MCF 10A (cell line): ENCODE data around the gene STRN4. TPM values are rescaled to one million over a fixed set of nuclear protein-coding genes. Genes with fewer than 3 reads are reported as not detected.
A peak's percentile ranks its signal among the peaks of the same experiment; 100 is the strongest.

Experiments
- BruUV-seq: library from RNA; stranded (reverse); fragments of 400-500 nt; replicated peaks from 2 replicates; lab custom pipeline; 2021; lab: Mats Ljungman, UMichigan
- CTCF ChIA-PET: fragments of 300-600 bp; sonication (Branson Sonifier 250); formaldehyde crosslinking; extraction: SDS; loops from one replicate; lab custom pipeline; 2021; ENCODE audit warnings: antibody characterized with exemption, inconsistent platforms; lab: Yijun Ruan, JAX
- POLR2A ChIA-PET: fragments of 300-600, 350-650 bp; sonication (Branson Sonifier 250); formaldehyde crosslinking; extraction: SDS; loops from one replicate; lab custom pipeline; 2020; ENCODE audit warnings: antibody characterized with exemption, inconsistent platforms; lab: Yijun Ruan, JAX
- DNase-seq: peaks from one replicate; pipeline ENCODE4 v3.0.0-alpha.2; 2018; ENCODE audit not compliant: unreplicated experiment
- H3K27ac Mint-ChIP-seq: one replicate; pipeline ENCODE4 v1.8.0; 2022; ENCODE audit warnings: mild to moderate bottlenecking, low read depth, mixed read lengths; ENCODE audit not compliant: unreplicated experiment
- H3K27me3 Mint-ChIP-seq: one replicate; pipeline ENCODE4 v1.8.0; 2022; ENCODE audit warnings: mixed read lengths; ENCODE audit not compliant: insufficient read depth, unreplicated experiment
- H3K36me3 Mint-ChIP-seq: one replicate; pipeline ENCODE4 v1.8.0; 2022; ENCODE audit warnings: mild to moderate bottlenecking, moderate library complexity, mixed read lengths; ENCODE audit not compliant: insufficient read depth, unreplicated experiment
- H3K4me1 Mint-ChIP-seq: one replicate; pipeline ENCODE4 v1.8.0; 2022; ENCODE audit warnings: mixed read lengths; ENCODE audit not compliant: insufficient read depth, unreplicated experiment
- H3K4me3 Mint-ChIP-seq: one replicate; pipeline ENCODE4 v1.8.0; 2022; ENCODE audit warnings: mild to moderate bottlenecking, moderate library complexity, mixed read lengths; ENCODE audit not compliant: unreplicated experiment
- H3K9me3 Mint-ChIP-seq: one replicate; pipeline ENCODE4 v1.8.0; 2022; ENCODE audit warnings: mixed read lengths; ENCODE audit not compliant: unreplicated experiment
- intact Hi-C: fragments of 100-400 bp; cut with micrococcal nuclease; formaldehyde crosslinking; loops from 2 replicates; pipeline ENCODE4 v1.14.1; 2022
- total RNA-seq: library from RNA; stranded (reverse); gene quantifications from 2 replicates; pipeline ENCODE4 v1.2.3, GENCODE V29; 2022
- TF ChIP-seq, protein P1 (sequence below): fragments of 200-600 bp; IDR thresholded peaks from one replicate; pipeline ENCODE4 v1.8.0; 2022; ENCODE audit warnings: antibody characterized with exemption, mild to moderate bottlenecking; ENCODE audit not compliant: unreplicated experiment

STRN4 gene
- total RNA-seq, 1 experiment from 2014 or later, result 92.3 TPM

- intact Hi-C loops, result no loop called here
Measured at GRCh38 chr19:46715975-46716671, 30.1 kb downstream of the STRN4 start.

DNA sequence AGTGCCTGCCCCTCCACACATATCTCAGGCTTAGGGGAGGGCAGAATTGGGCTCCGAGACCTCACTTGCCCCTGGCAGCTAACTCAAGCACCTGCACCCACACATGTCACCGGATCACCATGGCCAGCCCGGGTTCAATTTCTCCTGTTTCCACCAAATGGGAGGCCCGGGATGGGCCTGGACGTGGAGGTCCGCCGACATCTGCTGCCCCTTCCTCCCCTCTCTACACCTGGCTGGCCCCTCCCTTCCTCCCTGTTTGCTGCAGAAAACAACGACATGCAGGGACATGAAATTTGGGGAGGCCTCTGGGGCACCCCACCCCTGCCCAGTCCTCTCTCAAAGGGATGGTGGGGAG is 30.7 kb downstream of the STRN4 start:
- Mint-ChIP-seq H3K36me3 (peaks cover 19% of the 10 kb centered on the region), H3K9me3 (no peaks in the 10 kb centered on the region), H3K27ac (peak overlapping the region; percentile 99), H3K27me3 (no peaks in the 10 kb centered on the region), H3K4me1 (no peaks in the 10 kb centered on the region), H3K4me3 (peak overlapping the region; percentile 97)
- BruUV-seq, result no TSS peak
- ChIA-PET CTCF (interaction anchor here (1.2 to 4.1 kb wide), 5 partner anchors 11 to 125 kb away, joined by 3 to 25 read pairs (median 8); partner anchors contain the start of gene DACT3), POLR2A (interaction anchor here (0.7 to 5.0 kb wide), 11 partner anchors 8 to 264 kb away, joined by 3 to 40 read pairs (median 4); partner anchors contain the start of genes CALM3 and FKRP)
- TF ChIP-seq, protein P1, sequence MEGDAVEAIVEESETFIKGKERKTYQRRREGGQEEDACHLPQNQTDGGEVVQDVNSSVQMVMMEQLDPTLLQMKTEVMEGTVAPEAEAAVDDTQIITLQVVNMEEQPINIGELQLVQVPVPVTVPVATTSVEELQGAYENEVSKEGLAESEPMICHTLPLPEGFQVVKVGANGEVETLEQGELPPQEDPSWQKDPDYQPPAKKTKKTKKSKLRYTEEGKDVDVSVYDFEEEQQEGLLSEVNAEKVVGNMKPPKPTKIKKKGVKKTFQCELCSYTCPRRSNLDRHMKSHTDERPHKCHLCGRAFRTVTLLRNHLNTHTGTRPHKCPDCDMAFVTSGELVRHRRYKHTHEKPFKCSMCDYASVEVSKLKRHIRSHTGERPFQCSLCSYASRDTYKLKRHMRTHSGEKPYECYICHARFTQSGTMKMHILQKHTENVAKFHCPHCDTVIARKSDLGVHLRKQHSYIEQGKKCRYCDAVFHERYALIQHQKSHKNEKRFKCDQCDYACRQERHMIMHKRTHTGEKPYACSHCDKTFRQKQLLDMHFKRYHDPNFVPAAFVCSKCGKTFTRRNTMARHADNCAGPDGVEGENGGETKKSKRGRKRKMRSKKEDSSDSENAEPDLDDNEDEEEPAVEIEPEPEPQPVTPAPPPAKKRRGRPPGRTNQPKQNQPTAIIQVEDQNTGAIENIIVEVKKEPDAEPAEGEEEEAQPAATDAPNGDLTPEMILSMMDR, result no peak
- intact Hi-C loops, result no loop called here
- no peak for DNase-seq

More at GRCh38 chr19:46715975-46716671, 30.1 kb downstream of the STRN4 start:
- DNase-seq, result peak; percentile 30
- Mint-ChIP-seq H3K4me3 (peak overlapping the region; percentile 97), H3K36me3 (peaks cover 19% of the 10 kb centered on the region), H3K9me3 (no peaks in the 10 kb centered on the region), H3K4me1 (no peaks in the 10 kb centered on the region), H3K27me3 (no peaks in the 10 kb centered on the region), H3K27ac (peak overlapping the region; percentile 99)
- no TSS peak for BruUV-seq
- ChIA-PET CTCF (interaction anchor here (0.7 to 4.1 kb wide), 5 partner anchors 11 to 509 kb away, joined by 3 to 25 read pairs (median 8); partner anchors contain the start of gene DACT3), POLR2A (interaction anchor here (0.7 to 5.0 kb wide), 8 partner anchors 10 to 265 kb away, joined by 3 to 40 read pairs (median 4); partner anchors contain the start of genes CALM3 and FKRP)
- TF ChIP-seq, protein P1, result no peak

DNA sequence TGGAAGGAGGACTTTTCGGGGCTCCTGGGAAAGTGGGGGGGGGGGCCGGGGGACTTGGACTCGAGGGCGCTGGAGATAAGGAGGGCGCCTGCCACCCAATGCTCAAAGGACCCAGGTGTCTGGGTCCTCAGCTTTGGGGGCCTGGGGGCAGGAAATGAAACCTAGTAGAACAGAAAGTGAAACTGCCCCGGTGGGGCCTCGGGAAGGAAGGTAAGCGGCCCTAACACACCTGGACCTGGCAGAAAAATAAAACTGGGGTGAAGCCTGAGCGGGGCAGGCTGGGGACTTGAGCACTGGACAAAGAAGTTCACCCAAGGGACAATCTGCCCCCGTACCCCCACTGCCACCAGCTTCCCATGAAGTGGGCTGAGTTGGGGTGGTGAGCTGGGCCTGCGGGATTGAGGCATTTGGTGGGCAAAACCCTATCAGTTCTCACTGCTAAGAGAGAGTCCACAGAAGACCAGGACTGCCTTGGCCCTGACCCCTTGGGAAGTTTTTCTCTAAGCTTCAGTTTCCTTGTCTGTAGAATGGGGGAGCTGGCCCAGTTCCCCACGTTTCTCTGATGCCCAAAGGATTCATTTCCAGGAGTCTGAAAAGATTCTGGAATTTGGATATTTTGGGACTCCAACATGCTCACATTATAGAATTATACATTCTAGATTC is 31.7 kb downstream of the STRN4 start:
- H3K27ac Mint-ChIP-seq, result peak overlapping the region; percentile 99
- H3K9me3 Mint-ChIP-seq, result no peaks in the 10 kb centered on the region
- CTCF ChIA-PET, result interaction anchor here (0.5 to 4.1 kb wide), 7 partner anchors 10 to 677 kb away, joined by 3 to 25 read pairs (median 6); partner anchors contain the start of gene DACT3
- POLR2A ChIA-PET, result interaction anchor here (0.7 to 5.0 kb wide), 14 partner anchors 8 to 399 kb away, joined by 3 to 40 read pairs (median 4); partner anchors contain the start of genes CALM3, FKRP and ZC3H4
- peaks cover 26% of the 10 kb centered on the region for H3K36me3 Mint-ChIP-seq
- no peak for DNase-seq
- TF ChIP-seq, protein P1, result no peak
- peak overlapping the region; percentile 97 for H3K4me3 Mint-ChIP-seq
- no peaks in the 10 kb centered on the region for H3K27me3 Mint-ChIP-seq
- intact Hi-C loops, result no loop called here
- H3K4me1 Mint-ChIP-seq, result no peaks in the 10 kb centered on the region
- BruUV-seq, result TSS peak; percentile 65
